WERI-Rb-1 (cell line): ENCODE data around the gene AJM1.
A peak's percentile ranks its signal among the peaks of the same experiment; 100 is the strongest.

Source experiments
- DNase-seq: peaks from one replicate; pipeline ENCODE4 v3.0.0-alpha.2; 2020
- H3K27ac ChIP-seq: fragments of 250-450 bp; sonication (Bioruptor Pico); 2 replicates; pipeline ENCODE4 v1.5.1; 2020; ENCODE audit warnings: mild to moderate bottlenecking, moderate library complexity
- H3K27me3 ChIP-seq: fragments of 250-450 bp; sonication (Bioruptor Pico); 2 replicates; pipeline ENCODE4 v1.5.1; 2021; ENCODE audit warnings: mild to moderate bottlenecking, low read depth, moderate library complexity; ENCODE audit not compliant: insufficient read depth, severe bottlenecking
- H3K36me3 ChIP-seq: fragments of 250-450 bp; sonication (Bioruptor Pico); 2 replicates; pipeline ENCODE4 v1.5.1; 2020; ENCODE audit warnings: mild to moderate bottlenecking, moderate library complexity
- H3K4me3 ChIP-seq: 2 replicates; pipeline ENCODE4 v1.5.1; 2011; ENCODE audit warnings: low read depth, mild to moderate bottlenecking, control low read depth, low read length
- H3K9me3 ChIP-seq: fragments of 250-450 bp; sonication (Bioruptor Pico); 2 replicates; pipeline ENCODE4 v1.5.1; 2021; ENCODE audit warnings: mild to moderate bottlenecking, moderate library complexity; ENCODE audit not compliant: severe bottlenecking
- CTCF ChIP-seq: IDR thresholded peaks from 2 replicates; pipeline ENCODE4 v1.5.1; 2011; ENCODE audit warnings: low read depth, mild to moderate bottlenecking, control low read depth, inconsistent platforms, low read length

AJM1 gene

GRCh38 chr9:136885950-136886578 is 43.8 kb downstream of the AJM1 start, which contains the start of gene TRAF2:
TSS of gene TRAF2 (plus strand) at chr9:136886516. CDS start at chr9:136898741, 12,225 bp downstream.
- H3K27ac ChIP-seq: peak within 1 kb of the TSS; percentile 95
- peak; percentile 98 for DNase-seq
- no peak for TF ChIP-seq CTCF
- no peaks in the 10 kb centered on the region for H3K27me3 ChIP-seq
- H3K36me3 ChIP-seq: peaks cover 24% of the 10 kb centered on the region
- H3K9me3 ChIP-seq: no peaks in the 10 kb centered on the region
- H3K4me3 ChIP-seq: peak within 1 kb of the TSS; percentile 67

- Histone ChIP-seq H3K27me3 (no peaks in the 10 kb centered on the region), H3K4me3 (peak overlapping the region; percentile 67), H3K36me3 (peaks cover 33% of the 10 kb centered on the region), H3K27ac (peak overlapping the region; percentile 95), H3K9me3 (no peaks in the 10 kb centered on the region)
- DNase-seq: peak; percentile 39
- TF ChIP-seq CTCF: no peak
Measured at GRCh38 chr9:136886610-136887597, 44.6 kb downstream of the AJM1 start.

GRCh38 chr9:136888454-136888853 is 46.2 kb downstream of the AJM1 start:
- no peak for TF ChIP-seq CTCF
- DNase-seq: no peak
- H3K36me3 ChIP-seq: peaks cover 48% of the 10 kb centered on the region
- no peaks in the 10 kb centered on the region for H3K27me3 ChIP-seq
- H3K27ac ChIP-seq: no peak overlapping the region
- no peaks in the 10 kb centered on the region for H3K9me3 ChIP-seq
- no peak overlapping the region for H3K4me3 ChIP-seq

- no peak for DNase-seq
- H3K36me3 ChIP-seq: peaks cover 54% of the 10 kb centered on the region
- no peaks in the 10 kb centered on the region for H3K27me3 ChIP-seq
- no peaks in the 10 kb centered on the region for H3K9me3 ChIP-seq
- H3K27ac ChIP-seq: no peak overlapping the region
- no peak overlapping the region for H3K4me3 ChIP-seq
- TF ChIP-seq CTCF: no peak
Measured at GRCh38 chr9:136889858-136890257, 47.6 kb downstream of the AJM1 start.

GRCh38 chr9:136890661-136891060 is 48.4 kb downstream of the AJM1 start:
- H3K27me3 ChIP-seq: no peaks in the 10 kb centered on the region
- no peak overlapping the region for H3K4me3 ChIP-seq
- H3K27ac ChIP-seq: no peak overlapping the region
- no peaks in the 10 kb centered on the region for H3K9me3 ChIP-seq
- H3K36me3 ChIP-seq: peaks cover 58% of the 10 kb centered on the region
- no peak for DNase-seq
- no peak for TF ChIP-seq CTCF
